GM10248 (cell line): ENCODE results near the gene GGACT.

Source experiments
- CTCF ChIA-PET: fragments of 300-600 bp; sonication (Branson Sonifier 250); formaldehyde crosslinking; extraction: SDS; loops from one replicate; lab custom pipeline; 2021; ENCODE audit warnings: antibody characterized with exemption; lab: Yijun Ruan, JAX
- POLR2A ChIA-PET: fragments of 350-650 bp; sonication (Branson Sonifier 250); formaldehyde crosslinking; extraction: SDS; loops from one replicate; lab custom pipeline; 2020; ENCODE audit warnings: antibody characterized with exemption; lab: Yijun Ruan, JAX
- DNase-seq: peaks from one replicate; pipeline ENCODE4 v3.0.0; 2012; ENCODE audit errors: extremely low spot score
- CTCF ChIP-seq: IDR thresholded peaks from 2 replicates; pipeline ENCODE4 v1.5.1; 2012; ENCODE audit warnings: mild to moderate bottlenecking, low read depth; ENCODE audit errors: extremely low read depth, missing control alignments, control extremely low read depth

GGACT gene

GRCh38 chr13:100520936-100521850 is 67.4 kb downstream of the GGACT start:
- POLR2A ChIA-PET, result no interaction called here
- no peak for DNase-seq
- no peak for TF ChIP-seq CTCF
- CTCF ChIA-PET, result interaction anchor here (2.2 kb wide), 1 partner anchor 605 kb away, joined by 8 read pairs; no protein-coding TSS in a partner anchor

GRCh38 chr13:100519626-100520025 is 69.0 kb downstream of the GGACT start:
- ChIA-PET CTCF (interaction anchor here (1.2 kb wide), 1 partner anchor 603 kb away, joined by 4 read pairs; no protein-coding TSS in a partner anchor), POLR2A (no interaction called here)
- no peak for TF ChIP-seq CTCF
- no peak for DNase-seq

GRCh38 chr13:100518394-100519062 is 70.1 kb downstream of the GGACT start:
- ChIA-PET CTCF (no interaction called here), POLR2A (no interaction called here)
- no peak for TF ChIP-seq CTCF
- no peak for DNase-seq

- DNase-seq, result no peak
- no peak for TF ChIP-seq CTCF
- ChIA-PET POLR2A (no interaction called here), CTCF (interaction anchor here (2.3 to 5.9 kb wide), 2 partner anchors 7 to 617 kb away, joined by 8 to 38 read pairs; no protein-coding TSS in a partner anchor)
These were observed 70.9 kb downstream of the GGACT start for GRCh38 chr13:100517728-100518127.

GRCh38 chr13:100517135-100517534 is 71.5 kb downstream of the GGACT start:
- POLR2A ChIA-PET, result no interaction called here

More at GRCh38 chr13:100517135-100517534, 71.5 kb downstream of the GGACT start:
- no peak for TF ChIP-seq CTCF
- CTCF ChIA-PET, result interaction anchor here (1.5 to 7.8 kb wide), 4 partner anchors 8 to 617 kb away, joined by 3 to 65 read pairs (median 23); no protein-coding TSS in a partner anchor
- no peak for DNase-seq
